ENCODE results near the gene DENND1B.

The DENND1B gene

GRCh38 chr1:197466813-197467212 lies 308.5 kb downstream of the DENND1B start:
- no peak for DNase-seq (ENCODE audit: low spot score)

DNA sequence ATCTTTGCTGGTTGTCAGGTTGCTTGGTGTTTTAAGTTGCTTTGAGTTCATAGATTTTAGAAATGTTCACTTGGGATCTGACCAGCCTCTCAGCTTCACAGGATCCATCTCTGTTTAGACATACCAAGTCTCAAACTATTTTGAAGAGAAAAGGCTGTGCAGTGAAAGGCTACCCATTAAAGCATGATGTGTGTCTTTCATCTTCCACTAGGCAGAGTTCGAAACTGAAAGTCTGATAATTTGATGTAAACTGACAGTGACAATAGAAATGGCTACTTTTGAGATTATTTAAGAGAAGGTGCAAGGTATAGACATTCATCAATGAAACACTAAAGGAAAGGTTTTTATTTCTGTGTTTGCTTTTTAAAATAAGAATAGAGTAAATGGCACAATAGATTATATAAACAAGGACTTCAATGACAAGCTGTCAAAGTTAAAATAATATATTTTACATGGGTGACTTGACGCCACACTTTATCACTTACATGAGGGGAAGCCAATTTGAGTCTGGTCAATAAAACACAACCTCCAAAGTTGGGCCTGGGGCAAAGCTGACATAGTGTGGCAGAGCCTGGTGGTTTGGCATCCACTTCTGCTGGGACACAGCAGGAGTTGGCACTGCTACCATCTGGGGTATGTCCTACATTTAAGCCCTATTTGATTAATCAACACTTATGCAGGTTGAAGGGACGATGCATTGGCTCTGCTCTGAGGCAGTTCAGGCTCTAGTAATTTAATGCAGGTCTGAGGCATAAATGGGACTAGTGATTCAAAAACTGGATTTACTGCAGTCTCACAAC lies 309.6 kb downstream of the DENND1B start:
- no peak for DNase-seq (ENCODE audit: low spot score)

DNA sequence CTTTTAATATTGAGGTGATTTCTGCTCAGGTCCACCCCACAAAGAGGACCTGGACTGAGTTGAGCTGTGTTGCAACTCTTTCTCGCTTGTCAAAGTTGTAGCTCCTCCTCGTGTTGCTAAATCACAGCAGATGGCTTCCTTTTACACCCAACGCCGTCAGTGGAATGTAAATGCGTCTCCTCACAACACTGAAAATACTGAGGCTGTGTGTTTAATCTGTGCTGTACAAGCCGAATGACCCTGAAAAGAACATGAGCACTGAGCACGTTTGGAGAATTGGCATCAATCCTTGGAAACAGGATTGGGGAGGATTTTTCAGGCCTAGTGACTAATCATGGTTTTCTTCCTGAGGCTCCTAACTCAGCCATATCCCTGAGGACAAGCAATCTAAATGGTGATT lies 311.2 kb downstream of the DENND1B start:
- DNase-seq (ENCODE audit: low spot score) = peak; percentile 20

DNA sequence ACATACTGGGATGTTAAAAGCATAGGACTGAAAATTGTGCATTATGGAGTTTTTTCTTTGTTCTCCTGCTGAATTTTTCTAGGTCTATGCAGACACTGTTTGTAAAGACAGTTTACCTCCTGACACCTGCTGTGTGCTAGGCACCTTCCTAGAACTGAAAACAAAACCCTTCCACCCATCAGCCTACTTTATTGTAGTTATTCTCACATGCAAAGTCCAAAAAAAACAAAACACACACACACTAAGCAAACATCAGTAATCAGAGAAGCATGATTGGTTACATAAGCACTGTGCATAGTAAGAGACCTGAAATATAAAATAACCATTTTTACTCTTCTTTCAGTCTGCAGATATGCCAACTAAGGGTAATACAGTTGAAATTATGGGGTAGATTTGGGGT lies 312.1 kb downstream of the DENND1B start:
- DNase-seq (ENCODE audit: low spot score) = no peak

DNA sequence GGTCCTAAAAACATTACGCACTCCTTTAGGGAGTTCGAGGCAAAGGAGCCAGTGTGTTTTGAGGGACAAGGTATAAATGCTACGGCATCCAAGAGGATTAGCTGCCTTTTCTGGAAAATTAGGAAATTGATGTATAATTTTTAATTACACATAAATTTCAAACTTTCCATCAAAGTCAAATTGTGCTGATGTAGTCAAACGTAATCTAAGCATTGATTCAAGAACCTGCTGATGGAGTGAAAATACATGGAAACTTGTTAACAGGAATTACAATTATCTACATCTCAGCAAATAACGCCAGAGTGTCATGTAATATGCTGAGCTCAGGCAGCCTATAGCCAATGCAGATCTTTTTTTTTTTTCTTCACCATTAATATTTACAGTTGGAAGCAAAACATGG lies 312.7 kb downstream of the DENND1B start:
- no peak for DNase-seq (ENCODE audit: low spot score)
